Activated naive CD4-positive, alpha-beta T cell treated with anti-CD3 and anti-CD28 coated beads, Interleukin-2, amount 50 U/mL, for 72 hours (primary cell): ENCODE data around the gene PTPN21. TPM values are rescaled to one million over a fixed set of nuclear protein-coding genes. Genes with fewer than 3 reads are reported as not detected.
"Not testable (repeated sequence)": the region's sequence is repeated elsewhere in the genome, so short reads cannot be mapped to it uniquely, and the experiment has no call there.

ENCODE experiments used
- ATAC-seq, 2 donors: fragments of 150-1000 bp; cut with Tn5 transposase; 2 replicates each; pipeline ENCODE4 v1.10.0; 2021; ENCODE audit warnings: mild to moderate bottlenecking in 2 of 2, moderate library complexity in 2 of 2
- DNase-seq, 2 donors: peaks; one replicate each; pipeline ENCODE4 v3.0.0; 2021 to 2022; ENCODE audit warnings: low spot score in 2 of 2
- H3K27ac Mint-ChIP-seq, 2 donors: one replicate each; pipeline ENCODE4 v1.8.0; 2022; ENCODE audit warnings: mild to moderate bottlenecking in 2 of 2, mixed read lengths in 2 of 2
- H3K36me3 Mint-ChIP-seq, 2 donors: one replicate each; pipeline ENCODE4 v1.8.0; 2022; ENCODE audit warnings: mixed read lengths in 2 of 2
- H3K9me3 Mint-ChIP-seq, 2 donors: one replicate each; pipeline ENCODE4 v1.8.0; 2022; ENCODE audit warnings: mixed read lengths in 2 of 2
- total RNA-seq, 2 donors: library from RNA; stranded (reverse); gene quantifications; one replicate each; pipeline ENCODE4 v1.2.3, GENCODE V29; 2022

The PTPN21 gene
- total RNA-seq, 2 donors from 2014 or later: not detected

DNA sequence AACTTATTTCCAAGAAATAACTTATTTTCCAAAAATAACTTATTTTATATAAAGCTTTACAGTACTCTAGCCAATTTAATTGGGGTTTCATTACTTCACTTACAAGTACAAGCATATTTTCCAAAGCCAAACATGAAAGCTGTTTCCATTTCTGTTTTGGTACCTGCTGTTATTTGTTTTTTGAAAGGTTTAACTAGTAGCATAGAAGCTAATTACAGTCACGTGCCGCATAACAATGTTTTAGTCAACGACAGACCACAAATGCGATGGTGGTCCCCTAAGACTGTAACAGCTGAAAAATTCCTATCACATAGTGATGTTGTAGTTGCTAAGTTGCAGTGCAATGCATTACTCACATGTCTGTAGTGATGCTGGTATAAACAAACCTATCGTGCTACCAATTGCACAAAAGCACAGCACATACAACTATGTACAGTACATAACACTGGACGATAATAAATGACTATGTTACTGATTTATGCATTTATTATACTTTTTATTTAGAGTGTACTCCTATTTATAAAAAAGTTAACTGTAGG, 21.7 kb downstream of the PTPN21 start:
- H3K27ac Mint-ChIP-seq: no peak overlapping the region
- H3K36me3 Mint-ChIP-seq: peaks cover 0 to 19% of the 10 kb centered on the region in 2 donors
- peaks cover 10 to 14% of the 10 kb centered on the region in 2 donors for H3K9me3 Mint-ChIP-seq
- no peak for DNase-seq
- ATAC-seq: no peak

DNA sequence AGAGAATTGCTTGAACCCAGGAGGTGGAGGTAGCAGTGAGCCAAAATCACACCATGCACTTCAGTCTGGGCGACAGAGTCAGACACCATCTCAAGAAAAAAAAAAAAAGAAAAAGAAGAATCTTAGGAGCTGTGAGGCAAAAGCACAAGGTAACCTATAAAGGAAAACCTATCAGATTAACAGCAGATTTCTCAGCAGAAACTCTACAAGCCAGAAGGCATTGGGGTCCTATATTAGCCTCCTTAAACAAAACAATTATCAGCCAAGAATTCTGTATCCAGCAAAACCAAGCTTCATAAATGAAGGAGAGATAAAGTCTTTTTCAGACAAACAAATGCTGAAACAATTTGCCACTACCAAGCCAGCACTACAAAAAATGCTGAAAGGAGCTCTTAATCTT, 24.9 kb downstream of the PTPN21 start:
- ATAC-seq, H3K27ac Mint-ChIP-seq, DNase-seq: not testable (repeated sequence)
- H3K9me3 Mint-ChIP-seq: peaks cover 10 to 14% of the 10 kb centered on the region in 2 donors
- peaks cover 0 to 19% of the 10 kb centered on the region in 2 donors for H3K36me3 Mint-ChIP-seq

DNA sequence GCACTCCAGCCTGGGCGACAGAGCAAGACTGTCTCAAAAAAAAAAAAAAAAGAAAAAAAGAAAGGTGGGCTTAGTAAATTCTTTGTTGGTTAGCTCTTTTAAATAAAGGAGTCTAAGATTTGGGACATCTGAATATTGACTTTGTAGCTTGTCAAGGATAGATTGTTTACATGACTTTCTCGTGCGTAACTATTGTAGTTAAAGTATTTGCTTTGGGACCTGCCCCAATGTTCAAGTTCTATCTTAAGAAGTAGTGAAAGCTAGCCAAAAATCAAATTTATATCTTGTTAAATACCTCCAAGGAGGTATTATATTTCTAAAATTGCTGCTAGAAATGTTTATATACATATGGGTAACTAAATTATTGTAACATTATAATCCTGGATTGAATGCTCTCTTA, 32.4 kb downstream of the PTPN21 start:
- DNase-seq (no peak), ATAC-seq (no peak)
- H3K36me3 Mint-ChIP-seq: no peaks in the 10 kb centered on the region
- H3K27ac Mint-ChIP-seq: no peak overlapping the region
- H3K9me3 Mint-ChIP-seq: no peaks in the 10 kb centered on the region

DNA sequence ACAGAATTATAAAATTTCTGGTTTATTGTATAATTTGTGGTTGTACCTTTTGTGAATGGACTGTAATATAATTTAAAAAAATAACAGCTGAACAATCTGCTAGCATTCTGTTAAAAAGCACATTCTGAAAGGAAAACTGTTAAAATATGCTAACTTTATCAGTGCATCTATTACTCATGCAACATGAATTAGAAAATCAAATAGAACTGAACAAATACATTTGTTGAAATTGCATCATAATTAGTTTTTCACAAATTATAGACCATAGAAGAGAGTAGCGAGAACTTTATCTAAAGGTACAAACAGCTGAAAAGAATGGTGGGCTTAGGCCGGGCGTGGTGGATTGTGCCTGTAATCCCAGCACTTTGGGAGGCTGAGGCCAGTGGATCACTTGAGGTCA, 33.0 kb downstream of the PTPN21 start:
- no peak for DNase-seq
- no peaks in the 10 kb centered on the region for H3K9me3 Mint-ChIP-seq
- H3K36me3 Mint-ChIP-seq: no peaks in the 10 kb centered on the region
- ATAC-seq: no peak
- H3K27ac Mint-ChIP-seq: no peak overlapping the region

DNA sequence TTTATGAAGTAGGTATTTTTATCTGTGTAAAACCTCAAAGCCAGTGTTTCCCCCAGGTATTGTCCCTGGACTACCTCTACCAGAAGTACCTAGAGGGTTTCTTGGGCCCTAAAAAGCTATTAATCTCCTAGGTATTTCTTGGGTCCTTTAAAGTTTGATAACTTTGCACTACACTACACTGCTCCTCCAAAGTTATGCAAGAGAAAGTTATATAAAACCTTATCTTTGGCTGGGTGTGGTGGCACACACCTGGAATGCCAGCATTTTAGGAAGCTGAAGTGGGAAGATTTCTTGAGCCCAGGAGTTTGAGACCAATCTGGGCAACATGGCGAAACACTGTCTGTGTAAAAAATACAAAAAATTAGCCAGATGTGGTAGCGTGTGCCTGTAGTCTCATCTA, 34.9 kb downstream of the PTPN21 start:
- ATAC-seq (no peak), DNase-seq (no peak)
- Mint-ChIP-seq H3K27ac (no peak overlapping the region), H3K9me3 (no peaks in the 10 kb centered on the region), H3K36me3 (no peaks in the 10 kb centered on the region)

DNA sequence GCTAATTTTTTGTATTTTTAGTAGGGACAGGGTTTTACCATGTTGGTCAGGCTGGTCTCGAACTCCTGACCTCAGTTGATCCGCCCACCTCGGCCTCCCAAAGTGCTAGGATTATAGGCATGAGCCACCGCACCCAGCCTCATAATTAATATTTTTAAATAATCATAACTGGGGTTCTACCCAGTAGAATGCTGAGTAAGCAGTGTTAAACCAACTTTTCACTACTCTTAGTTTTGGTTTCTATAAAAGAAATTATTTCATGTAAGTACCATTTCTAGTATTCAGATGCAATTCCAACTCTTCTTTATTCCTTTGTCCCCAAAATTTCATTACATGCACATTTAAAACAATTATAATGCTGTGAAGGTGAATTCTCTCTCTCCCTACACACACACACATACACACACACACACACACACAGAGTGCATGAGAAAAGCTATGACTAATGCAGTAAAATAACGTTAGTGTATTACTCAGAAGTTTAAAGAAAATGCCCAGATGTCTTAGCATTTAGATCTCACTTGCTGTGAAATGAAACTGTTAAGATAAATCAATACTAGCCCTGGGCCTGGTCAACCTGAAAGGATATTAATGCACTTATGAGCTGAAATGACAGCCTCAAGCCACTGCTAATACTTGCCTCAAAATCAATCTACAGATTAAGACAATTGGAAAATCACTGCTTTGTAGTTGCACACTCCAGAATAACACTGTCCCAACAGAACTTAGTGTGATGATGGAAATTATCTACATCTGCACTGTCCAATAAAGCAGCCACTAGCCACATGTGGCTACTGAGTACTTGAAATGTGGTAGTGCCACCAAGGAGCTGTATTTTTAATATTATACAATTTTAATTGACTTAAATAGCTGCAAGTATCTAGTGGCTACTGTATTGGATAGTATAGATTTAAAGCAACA, 36.0 kb downstream of the PTPN21 start:
- Mint-ChIP-seq H3K36me3 (no peaks in the 10 kb centered on the region), H3K9me3 (no peaks in the 10 kb centered on the region), H3K27ac (no peak overlapping the region)
- no peak for ATAC-seq
- no peak for DNase-seq

DNA sequence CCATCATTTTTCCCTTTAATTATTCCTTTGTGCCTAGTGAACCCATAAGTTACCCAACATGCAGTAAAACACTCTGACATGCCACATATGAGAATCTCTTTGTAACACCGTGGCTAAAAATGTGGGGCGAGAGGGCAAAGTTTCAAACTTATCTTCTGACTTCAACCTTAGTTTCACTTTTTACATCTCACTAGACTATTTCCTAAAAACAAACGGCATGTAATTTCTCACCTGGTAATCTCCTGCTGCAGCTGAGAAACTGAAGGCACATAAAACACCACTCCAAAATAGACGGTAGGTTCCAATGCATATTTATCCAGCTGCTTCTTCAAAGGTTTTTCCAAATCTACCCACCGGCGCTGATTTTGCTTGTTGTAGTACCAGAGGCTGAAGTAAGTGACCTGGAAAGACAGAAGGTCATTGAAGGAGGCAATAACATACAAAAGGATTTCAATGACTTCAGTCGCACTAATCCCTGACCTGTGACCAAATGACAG, 37.9 kb downstream of the PTPN21 start:
- Mint-ChIP-seq H3K9me3 (no peaks in the 10 kb centered on the region), H3K27ac (no peak overlapping the region), H3K36me3 (no peaks in the 10 kb centered on the region)
- DNase-seq: no peak
- no peak for ATAC-seq

DNA sequence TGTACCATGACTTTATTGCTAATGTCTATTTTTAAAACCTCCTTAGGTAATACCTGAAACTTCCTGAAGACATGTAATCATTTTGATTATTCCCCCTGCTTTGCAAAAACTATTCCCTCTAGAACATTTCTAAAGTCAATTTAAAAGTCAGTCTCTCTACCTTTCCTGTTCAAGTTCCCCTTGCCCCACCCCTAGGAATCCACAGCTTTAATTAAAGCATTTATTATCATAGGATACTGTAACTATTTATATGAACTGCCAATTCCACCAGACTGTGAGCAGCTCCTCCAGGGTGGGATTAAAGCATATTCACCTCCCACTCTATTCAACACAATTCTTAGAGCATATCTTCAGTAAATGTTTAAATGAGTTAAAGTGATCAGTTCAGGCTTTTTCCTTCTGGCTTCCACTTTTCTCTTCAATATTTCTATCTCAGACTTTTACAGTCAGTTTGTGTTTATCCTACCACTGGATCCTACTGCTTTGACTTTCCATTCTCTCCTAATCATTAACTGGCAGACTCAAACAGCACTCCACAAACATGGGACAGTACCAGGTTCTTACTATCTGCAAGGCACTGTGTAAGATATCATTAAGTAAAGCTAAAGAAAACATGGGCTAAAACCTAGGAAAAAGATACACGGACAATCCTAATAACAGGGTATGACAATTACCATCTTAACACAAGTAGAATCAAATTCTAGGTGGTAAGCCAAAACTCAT, 39.1 kb downstream of the PTPN21 start:
- H3K36me3 Mint-ChIP-seq: no peaks in the 10 kb centered on the region
- DNase-seq (no peak), ATAC-seq (no peak)
- no peak overlapping the region for H3K27ac Mint-ChIP-seq
- no peaks in the 10 kb centered on the region for H3K9me3 Mint-ChIP-seq

DNA sequence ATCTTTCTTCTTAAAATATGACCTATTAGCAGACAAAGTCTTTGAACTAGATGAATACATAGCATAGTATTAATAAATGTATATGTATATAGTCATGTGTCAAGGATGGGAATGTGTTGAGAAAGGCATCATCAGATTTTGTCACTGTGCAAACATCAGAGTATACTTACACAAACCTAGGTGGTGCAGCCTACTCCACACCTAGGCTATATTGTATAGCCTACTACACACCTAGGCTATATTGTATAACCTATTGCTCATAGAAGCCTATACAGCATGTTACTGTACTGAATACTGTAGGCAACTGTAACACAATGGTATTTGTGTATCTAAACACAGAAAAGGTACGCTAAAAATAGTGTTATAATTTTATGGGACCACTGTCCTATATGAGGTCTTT, 47.6 kb downstream of the PTPN21 start:
- DNase-seq: no peak
- H3K36me3 Mint-ChIP-seq: no peaks in the 10 kb centered on the region
- H3K9me3 Mint-ChIP-seq: no peaks in the 10 kb centered on the region
- no peak overlapping the region for H3K27ac Mint-ChIP-seq
- ATAC-seq: no peak

DNA sequence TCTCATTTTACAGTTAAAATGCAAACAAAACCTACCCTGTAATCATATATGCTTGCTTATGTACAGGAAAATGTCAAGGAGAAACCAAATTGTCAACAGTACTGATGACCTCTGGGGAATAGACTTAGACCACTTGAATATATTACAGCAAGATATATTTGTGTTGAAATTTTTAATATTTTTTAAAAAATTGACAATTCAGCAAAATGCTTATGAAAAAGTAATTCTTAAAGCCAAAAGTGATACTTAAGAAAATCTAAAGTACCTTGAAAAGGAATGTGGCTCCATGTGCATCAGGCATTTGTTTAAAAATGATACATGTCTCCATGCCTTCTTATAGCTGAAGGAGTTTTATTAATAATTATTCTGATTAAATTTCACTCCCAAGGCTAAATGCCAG, 49.2 kb downstream of the PTPN21 start:
- H3K36me3 Mint-ChIP-seq: no peaks in the 10 kb centered on the region
- DNase-seq: no peak
- ATAC-seq: no peak
- no peaks in the 10 kb centered on the region for H3K9me3 Mint-ChIP-seq
- H3K27ac Mint-ChIP-seq: no peak overlapping the region

DNA sequence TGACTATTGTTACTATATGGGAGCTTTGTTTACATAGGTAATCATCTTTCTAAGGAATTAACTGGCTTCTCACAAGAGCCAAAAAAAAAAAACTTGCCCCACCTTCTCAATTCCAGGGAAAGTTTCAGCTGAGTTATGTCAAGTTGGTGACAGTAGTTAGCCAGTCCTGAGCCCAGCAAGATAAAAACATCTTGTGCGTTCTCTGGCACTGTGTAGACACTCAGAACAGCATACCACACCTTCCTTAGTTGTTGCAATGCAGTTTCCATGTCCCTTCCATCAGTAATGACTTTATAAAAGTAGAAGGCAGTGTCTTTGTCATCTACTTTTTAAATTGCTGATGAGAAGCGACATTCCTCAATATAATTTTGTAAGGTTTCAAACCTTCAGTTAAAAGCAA, 50.2 kb downstream of the PTPN21 start:
- Mint-ChIP-seq H3K9me3 (no peaks in the 10 kb centered on the region), H3K27ac (no peak overlapping the region), H3K36me3 (no peaks in the 10 kb centered on the region)
- no peak for DNase-seq
- no peak for ATAC-seq

DNA sequence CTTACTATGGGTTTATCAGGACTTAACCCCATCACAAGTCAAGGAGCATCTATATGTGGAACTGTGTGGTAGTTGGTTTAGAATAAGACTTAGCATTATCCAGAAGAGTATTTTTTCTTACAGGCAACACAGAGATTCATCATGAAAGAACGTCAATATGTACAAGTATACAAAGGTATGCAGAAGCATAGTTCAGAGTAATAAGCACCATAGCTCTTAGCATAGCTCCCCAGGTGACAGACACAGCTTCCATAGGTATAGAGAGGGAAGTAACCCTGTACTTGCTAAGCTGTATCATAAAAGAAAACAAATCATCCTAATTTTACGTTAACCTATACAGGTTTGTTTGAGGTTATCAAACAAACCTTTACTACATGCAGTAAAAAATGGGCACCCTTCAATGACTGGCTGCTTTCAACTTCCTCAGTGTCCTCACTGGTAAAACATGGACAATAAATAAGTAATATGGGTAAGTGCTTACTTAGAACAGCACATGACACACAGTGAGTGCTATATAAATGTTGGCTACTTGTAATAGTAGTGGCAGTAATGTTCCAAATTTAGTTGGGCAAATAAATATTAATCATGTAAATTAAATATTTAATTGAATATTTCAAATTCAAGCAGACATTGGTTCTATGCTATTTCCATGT, 50.9 kb downstream of the PTPN21 start:
- Mint-ChIP-seq H3K36me3 (no peaks in the 10 kb centered on the region), H3K9me3 (no peaks in the 10 kb centered on the region), H3K27ac (no peak overlapping the region)
- DNase-seq (no peak), ATAC-seq (no peak)

DNA sequence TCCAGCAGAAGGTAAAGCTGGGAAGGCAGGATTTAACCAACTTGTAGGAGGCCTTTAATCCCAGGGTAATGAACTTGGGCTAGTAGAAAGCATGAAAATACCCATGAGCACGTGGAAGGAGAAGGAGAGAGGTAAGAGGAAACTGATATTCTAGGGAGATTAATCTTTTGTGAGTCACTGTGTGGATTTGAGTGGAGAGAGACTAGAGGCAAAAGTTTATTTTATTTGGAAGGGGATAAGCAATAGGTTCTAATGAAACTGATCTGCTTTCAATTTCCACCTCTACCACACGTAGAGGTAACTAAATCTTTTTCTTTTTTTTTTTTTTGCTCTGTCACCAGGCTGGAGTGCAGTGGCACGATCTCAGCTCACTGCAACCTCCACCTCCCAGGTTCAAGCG, 52.1 kb downstream of the PTPN21 start:
- no peak overlapping the region for H3K27ac Mint-ChIP-seq
- ATAC-seq: no peak
- H3K9me3 Mint-ChIP-seq: no peaks in the 10 kb centered on the region
- DNase-seq: no peak
- H3K36me3 Mint-ChIP-seq: no peaks in the 10 kb centered on the region

DNA sequence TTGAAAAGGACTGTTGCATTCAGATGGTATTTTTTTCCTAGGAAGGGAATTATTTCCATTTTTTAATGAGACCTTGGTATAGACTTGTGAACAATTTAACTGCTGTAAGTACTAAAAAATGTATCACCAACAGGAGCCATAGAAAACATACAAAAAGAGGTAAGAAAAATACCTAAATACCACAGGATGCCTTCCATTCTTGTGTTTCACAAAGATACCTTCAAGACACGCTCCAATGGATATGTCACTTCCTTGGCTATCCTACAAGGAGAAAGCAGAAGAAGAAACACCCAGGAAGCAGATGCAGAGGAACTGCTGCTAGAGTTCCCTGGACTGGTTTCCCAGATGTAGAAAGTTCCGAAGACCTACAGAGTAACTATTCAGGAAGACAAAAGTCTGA, 54.2 kb downstream of the PTPN21 start:
- H3K27ac Mint-ChIP-seq: no peak overlapping the region
- DNase-seq (no peak), ATAC-seq (no peak)
- H3K36me3 Mint-ChIP-seq: no peaks in the 10 kb centered on the region
- H3K9me3 Mint-ChIP-seq: no peaks in the 10 kb centered on the region

DNA sequence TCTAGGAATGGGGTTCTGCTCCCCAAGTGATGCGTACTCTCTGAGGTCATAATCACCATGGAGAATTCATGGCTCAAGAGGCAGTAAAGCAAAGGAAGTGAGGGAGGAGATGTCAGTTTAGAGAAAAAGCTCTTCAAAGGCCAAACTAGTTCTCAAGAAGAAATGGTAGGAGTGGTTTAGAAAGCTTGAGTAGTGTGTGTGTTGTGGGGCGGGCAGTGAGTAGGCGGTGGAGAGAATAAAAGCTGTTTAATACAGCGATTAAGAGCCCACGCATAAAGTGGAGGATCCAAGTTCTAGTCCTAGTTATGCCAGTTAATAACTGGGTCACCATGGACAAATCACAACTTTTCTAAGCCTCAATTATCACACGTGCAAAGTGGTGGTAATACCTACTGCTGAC, 55.6 kb downstream of the PTPN21 start:
- no peak for ATAC-seq
- no peak overlapping the region for H3K27ac Mint-ChIP-seq
- H3K36me3 Mint-ChIP-seq: no peaks in the 10 kb centered on the region
- H3K9me3 Mint-ChIP-seq: no peaks in the 10 kb centered on the region
- DNase-seq: no peak

DNA sequence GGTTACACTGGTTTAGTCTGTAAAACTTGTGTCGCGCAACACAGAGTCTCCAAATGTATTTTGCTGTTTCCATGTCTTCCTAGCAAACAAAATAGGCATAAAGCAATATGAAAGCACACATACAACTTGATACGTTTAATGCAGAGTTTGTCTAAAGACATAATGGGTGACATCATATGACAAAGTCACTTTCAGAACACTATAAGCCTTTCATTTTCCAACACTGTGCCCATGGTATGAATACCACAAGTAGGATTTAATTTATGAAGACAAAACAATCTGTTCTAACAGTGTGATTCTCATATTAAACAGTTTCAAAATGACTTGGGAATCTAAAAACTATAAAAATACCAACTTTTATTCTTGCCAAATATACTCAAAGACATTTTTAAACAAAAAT, 58.4 kb downstream of the PTPN21 start:
- no peaks in the 10 kb centered on the region for H3K9me3 Mint-ChIP-seq
- no peak for ATAC-seq
- no peak for DNase-seq
- no peak overlapping the region for H3K27ac Mint-ChIP-seq
- H3K36me3 Mint-ChIP-seq: no peaks in the 10 kb centered on the region
